ENCODE measurements around the gene HM13.

The HM13 gene

GRCh38 chr20:31594002-31594557 lies 79.8 kb downstream of the HM13 start:
- Histone ChIP-seq H3K9ac (ENCODE audit: low read depth, low read length, poor library complexity, severe bottlenecking) (no peak overlapping the region), H3K4me3 (ENCODE audit: low read length, poor library complexity, severe bottlenecking) (no peak overlapping the region), H3F3A (ENCODE audit: low read depth) (no peaks in the 10 kb centered on the region), H2AFZ (ENCODE audit: low read length) (no peak overlapping the region), H3K4me2 (ENCODE audit: low read depth, low read length, poor library complexity, severe bottlenecking) (no peak overlapping the region), H4K20me1 (ENCODE audit: insufficient read depth, low read length, poor library complexity, severe bottlenecking) (no peaks in the 10 kb centered on the region), H3K36me3 (ENCODE audit: insufficient read depth, low read length) (no peaks in the 10 kb centered on the region), H3K27me3 (ENCODE audit: insufficient read depth, low read length, poor library complexity, severe bottlenecking) (no peaks in the 10 kb centered on the region), H3K9me2 (replicated peaks; ENCODE audit: low read depth, low read length) (no peaks in the 10 kb centered on the region), H3K4me1 (ENCODE audit: insufficient read depth, low read length, poor library complexity, severe bottlenecking) (no peaks in the 10 kb centered on the region), H3K9me3 (ENCODE audit: insufficient read depth, low read depth, low read length) (no peaks in the 10 kb centered on the region), H3K79me2 (ENCODE audit: insufficient read depth, low read length) (no peaks in the 10 kb centered on the region)
- no peak for TF ChIP-seq CTCF (conservative IDR thresholded peaks at IDR 0.05; ENCODE audit: low read length)
- TF ChIP-seq EZH2phosphoT487 (IDR thresholded peaks at IDR 0.05; ENCODE audit: borderline replicate concordance) = no peak

DNA sequence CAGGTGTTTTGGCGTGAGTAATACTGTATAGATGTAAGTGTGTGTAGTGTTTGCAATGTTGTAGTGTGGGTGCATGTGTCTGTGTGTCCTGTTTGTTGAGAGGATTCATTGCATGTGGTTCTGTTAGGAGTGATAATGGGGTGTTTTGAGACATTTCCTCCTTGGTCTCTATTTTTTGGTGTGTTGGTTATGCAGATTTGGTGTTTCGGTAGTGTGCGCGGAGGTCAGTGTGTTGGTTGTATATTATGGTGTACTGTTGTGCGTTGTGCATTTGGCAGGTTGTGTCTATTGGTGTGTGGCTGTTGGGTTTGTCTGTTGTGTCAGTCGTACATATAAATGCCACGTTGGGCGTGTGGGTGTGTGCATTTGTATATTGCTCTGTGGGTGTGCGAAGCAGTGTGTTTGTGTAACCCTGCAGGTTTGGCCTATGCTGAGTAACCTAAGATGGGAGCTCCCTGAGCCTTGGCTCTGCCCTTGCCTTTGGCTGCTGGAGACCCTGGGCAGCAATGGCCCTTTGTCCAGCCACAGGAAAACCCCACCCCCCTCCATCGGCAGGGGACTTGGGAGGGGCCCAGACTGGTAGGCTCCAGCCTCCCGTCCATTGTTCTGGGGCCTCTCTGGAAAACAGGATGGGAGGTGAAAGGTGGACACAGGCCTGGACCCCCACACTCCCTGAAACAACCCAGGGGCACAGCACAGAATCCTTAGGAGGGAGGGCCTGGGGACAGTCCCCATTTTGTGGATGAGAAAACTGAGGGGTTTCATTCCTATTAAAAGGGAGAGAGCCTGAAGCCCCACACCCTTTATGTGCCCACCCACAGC lies 80.5 kb downstream of the HM13 start:
- TF ChIP-seq EZH2phosphoT487 (IDR thresholded peaks at IDR 0.05; ENCODE audit: borderline replicate concordance) (no peak), CTCF (conservative IDR thresholded peaks at IDR 0.05; ENCODE audit: low read length) (no peak)
- Histone ChIP-seq H3K27me3 (ENCODE audit: insufficient read depth, low read length, poor library complexity, severe bottlenecking) (no peaks in the 10 kb centered on the region), H4K20me1 (ENCODE audit: insufficient read depth, low read length, poor library complexity, severe bottlenecking) (no peaks in the 10 kb centered on the region), H3K36me3 (ENCODE audit: insufficient read depth, low read length) (no peaks in the 10 kb centered on the region), H3K9ac (ENCODE audit: low read depth, low read length, poor library complexity, severe bottlenecking) (no peak overlapping the region), H2AFZ (ENCODE audit: low read length) (no peak overlapping the region), H3K9me2 (replicated peaks; ENCODE audit: low read depth, low read length) (no peaks in the 10 kb centered on the region), H3K79me2 (ENCODE audit: insufficient read depth, low read length) (no peaks in the 10 kb centered on the region), H3K9me3 (ENCODE audit: insufficient read depth, low read depth, low read length) (no peaks in the 10 kb centered on the region), H3K4me3 (ENCODE audit: low read length, poor library complexity, severe bottlenecking) (no peak overlapping the region), H3F3A (ENCODE audit: low read depth) (no peaks in the 10 kb centered on the region), H3K4me2 (ENCODE audit: low read depth, low read length, poor library complexity, severe bottlenecking) (no peak overlapping the region), H3K4me1 (ENCODE audit: insufficient read depth, low read length, poor library complexity, severe bottlenecking) (no peaks in the 10 kb centered on the region)

- Histone ChIP-seq H3K36me3 (ENCODE audit: insufficient read depth, low read length) (no peaks in the 10 kb centered on the region), H3K27me3 (ENCODE audit: insufficient read depth, low read length, poor library complexity, severe bottlenecking) (no peaks in the 10 kb centered on the region), H3K79me2 (ENCODE audit: insufficient read depth, low read length) (no peaks in the 10 kb centered on the region), H3K4me1 (ENCODE audit: insufficient read depth, low read length, poor library complexity, severe bottlenecking) (no peaks in the 10 kb centered on the region), H3K4me3 (ENCODE audit: low read length, poor library complexity, severe bottlenecking) (no peak overlapping the region), H3K9ac (ENCODE audit: low read depth, low read length, poor library complexity, severe bottlenecking) (no peak overlapping the region), H2AFZ (ENCODE audit: low read length) (no peak overlapping the region), H3K9me3 (ENCODE audit: insufficient read depth, low read depth, low read length) (no peaks in the 10 kb centered on the region), H3K9me2 (replicated peaks; ENCODE audit: low read depth, low read length) (no peaks in the 10 kb centered on the region), H3F3A (ENCODE audit: low read depth) (no peaks in the 10 kb centered on the region), H4K20me1 (ENCODE audit: insufficient read depth, low read length, poor library complexity, severe bottlenecking) (no peaks in the 10 kb centered on the region), H3K4me2 (ENCODE audit: low read depth, low read length, poor library complexity, severe bottlenecking) (no peak overlapping the region)
- TF ChIP-seq EZH2phosphoT487 (IDR thresholded peaks at IDR 0.05; ENCODE audit: borderline replicate concordance) = no peak
- TF ChIP-seq CTCF (conservative IDR thresholded peaks at IDR 0.05; ENCODE audit: low read length) = no peak
Measured at GRCh38 chr20:31595380-31595653, 81.1 kb downstream of the HM13 start.

All from Loucy (cell line).